Muscle of back (tissue), 11 donors: ENCODE results near the gene PRKAR1B. TPM values are rescaled to one million over a fixed set of nuclear protein-coding genes. Genes with fewer than 3 reads are reported as not detected.

ENCODE experiments used
- DNase-seq, 3 donors: peaks; one replicate each; pipeline versions ENCODE4 v3.0.0 to v3.0.0-alpha.2; 2013
- polyA plus RNA-seq, 10 donors: library from polyadenylated mRNA; unstranded; fragments of 120-200 nt; gene quantifications; one replicate each; pipeline ENCODE4 v1.2.1, GENCODE V29; 2013; ENCODE audit not compliant: insufficient read length in 10 of 10

Gene PRKAR1B
- polyA plus RNA-seq, 10 donors: 18.4 to 39.6 (median 27.5) TPM

DNA sequence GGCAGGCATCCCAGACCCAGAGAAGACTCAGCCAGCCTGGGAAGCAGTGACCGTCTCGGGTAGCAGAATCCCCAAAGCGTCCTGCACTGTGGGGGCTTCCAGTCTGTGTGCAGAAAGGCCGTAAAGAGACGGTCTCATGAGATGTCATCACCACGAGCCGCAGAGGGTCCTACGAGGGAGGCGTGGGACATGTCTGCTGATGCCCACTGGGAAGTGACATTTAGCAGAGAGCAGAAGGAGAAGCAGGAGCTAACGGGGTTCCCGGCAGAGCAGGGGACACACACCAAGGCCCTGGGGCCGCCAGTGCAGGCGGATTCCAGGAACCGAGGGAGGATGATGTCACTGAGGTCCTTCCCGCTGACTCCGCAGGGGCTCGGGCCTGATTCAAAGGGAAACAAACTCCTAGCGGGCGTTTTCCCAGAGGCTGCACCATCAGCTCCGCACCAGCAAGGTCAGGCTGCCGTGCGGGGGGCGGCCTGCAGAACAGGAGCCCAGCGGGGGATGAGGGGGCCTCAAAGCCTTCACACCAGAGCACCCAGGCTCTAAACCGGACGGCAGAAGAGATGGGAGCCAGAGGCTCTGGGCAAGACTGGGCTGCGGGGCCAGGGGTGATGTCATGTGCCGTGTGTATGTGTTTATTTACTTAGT is 122.1 kb downstream of the PRKAR1B start:
- no peak for DNase-seq

DNA sequence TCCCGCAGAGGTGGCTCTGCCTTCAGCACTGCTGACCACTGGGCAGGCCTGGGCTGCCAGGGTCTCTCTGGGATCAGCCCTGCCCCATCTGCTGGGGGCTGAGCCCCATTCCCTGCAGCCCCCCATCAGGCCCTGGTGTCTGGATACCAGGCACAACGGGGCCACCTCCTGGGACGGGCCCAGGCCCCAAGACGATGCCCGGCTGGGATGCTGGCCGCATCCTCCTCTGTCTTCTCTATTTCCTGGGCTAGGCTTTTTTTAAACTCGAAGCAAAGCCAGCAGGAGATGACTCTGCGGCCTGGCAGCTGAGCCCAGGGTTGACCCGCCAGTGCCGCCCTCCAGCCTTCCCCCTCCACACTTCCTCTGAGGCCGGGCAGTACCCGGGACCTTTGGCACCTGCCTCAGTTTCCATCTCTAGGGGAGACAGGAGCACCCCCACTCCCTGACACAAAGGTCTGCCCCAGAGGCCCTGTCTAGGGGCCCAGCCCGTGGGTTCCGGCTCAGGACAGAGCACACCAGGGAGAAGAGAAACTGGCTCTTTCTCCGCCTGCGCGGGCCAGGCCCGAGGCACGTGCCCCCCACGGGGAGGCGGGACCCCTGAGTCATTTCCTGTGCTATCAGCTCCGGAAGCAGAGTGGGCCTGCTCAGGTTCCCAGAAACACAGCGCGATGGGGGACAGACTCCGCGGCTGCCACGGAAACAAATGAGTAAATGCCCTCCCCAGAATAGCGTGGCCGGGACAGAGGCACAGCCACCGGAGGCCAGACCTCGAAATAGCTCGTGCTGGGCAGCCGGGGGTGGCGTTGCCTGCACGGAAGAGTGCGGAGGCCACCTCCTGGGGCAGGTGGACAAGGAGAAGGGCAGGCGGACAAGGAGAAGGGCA is 122.8 kb downstream of the PRKAR1B start:
- peak; percentile 52 to 75 (median 68) for DNase-seq

DNA sequence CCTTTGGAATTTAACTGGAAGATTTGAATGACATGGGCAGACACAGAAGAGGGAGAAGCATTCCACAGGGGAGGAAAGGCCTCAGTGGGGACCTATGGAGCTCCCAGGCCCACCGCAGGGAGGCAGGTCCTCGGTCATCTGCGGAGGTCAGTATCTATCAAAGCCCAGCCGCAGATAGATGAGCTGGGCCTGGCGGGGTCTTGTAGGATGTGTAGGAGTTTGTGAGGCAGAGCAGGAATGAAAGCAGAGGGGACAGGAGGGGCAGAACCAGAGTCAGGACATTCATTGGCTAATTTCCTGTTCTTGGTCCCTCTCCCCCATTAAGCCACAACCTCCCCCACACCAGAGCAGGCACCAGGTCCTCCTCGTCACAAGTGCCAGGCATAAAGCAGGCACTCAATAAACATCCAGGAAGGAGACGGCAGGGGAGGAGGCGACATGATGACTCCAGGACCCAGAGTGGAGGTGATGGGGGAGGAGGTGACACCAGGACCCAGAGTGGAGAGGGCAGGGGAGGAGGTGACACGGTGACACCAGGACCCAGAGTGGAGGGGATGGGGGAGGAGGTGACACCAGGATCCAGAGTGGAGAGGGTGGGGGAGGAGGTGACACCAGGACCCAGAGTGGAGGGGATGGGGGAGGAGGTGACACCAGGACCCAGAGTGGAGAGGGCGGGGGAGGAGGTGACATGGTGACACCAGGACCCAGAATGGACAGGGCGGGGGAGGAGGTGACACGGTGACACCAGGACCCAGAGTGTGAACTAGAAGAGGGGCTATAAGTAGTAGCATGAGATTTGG is 123.7 kb downstream of the PRKAR1B start:
- DNase-seq: no peak

DNA sequence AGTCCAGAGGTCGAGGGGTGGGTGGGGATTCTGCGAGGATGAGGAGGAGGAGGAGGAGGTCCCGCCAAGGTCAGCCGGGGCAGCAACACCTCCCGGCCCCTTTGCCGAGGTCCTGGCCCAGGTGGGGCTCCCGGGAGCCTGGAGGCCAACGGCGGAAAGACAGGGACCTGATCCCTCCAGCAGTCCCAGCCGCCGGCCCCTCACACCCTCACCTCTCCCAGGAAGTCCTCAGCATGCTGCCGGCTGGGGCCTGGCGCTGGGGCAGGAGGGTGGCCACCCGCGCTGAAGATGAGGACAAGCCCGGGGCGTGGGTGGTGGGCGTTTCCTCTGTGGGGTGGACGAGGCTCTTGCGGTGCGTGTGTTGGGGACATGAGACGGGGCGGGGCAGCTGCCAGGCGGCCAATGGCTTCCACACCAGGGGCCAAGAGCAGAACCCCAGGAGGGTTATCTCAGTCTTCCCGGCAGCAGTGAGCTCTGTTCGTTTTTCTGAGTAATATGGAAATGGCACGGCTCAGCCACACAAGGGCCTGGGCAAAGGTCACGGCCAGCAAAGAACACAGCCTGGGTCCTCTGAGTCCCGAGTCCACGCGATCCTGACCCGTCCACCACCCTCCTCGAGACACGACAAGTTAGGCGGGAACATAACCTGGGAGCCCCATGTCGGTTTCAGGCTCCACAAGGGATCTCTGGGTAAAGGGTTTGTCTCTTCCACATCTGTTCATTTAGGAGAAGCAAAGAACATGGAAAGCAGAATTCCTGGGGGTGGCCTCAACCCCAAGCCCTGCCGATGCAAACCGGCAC is 124.5 kb downstream of the PRKAR1B start:
- DNase-seq: peak in 1 of 3 donors; percentile 22

DNA sequence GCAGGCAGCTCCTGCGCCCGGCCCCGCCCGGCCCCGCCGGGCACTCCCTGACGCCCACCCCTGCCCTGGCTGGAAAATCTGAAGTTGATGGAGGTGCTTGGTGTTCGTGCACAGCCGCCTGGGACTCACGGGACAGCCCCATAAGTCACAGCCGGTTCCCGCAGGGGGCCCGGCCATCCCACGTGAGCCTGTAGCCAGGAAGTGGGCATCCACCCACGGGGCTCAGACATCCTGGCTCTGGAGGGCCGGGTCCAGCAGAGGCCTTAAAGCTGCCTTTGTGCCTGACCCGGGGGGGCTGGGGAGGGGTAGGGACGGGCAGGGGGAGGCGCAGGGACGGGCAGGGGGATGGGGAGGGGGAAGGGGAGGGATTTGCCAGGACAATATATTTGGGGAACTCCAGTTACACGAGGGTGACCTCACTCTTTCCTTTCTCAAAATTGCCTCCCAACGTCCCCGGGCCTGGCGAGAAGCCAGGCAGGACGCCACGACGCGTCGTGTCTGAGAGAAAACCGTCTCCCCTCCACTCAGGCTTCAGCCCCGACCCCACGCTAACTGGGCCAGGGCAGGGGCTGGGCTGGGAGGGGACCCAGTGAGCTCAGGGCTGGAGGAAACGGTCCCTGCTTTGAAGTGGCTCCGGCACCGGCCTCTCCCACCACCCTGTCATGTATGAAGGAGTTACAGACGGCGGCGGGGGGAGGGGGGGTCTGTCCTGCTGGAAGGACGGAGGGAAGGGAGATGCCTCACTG is 125.3 kb downstream of the PRKAR1B start:
- peak in 2 of 3 donors; percentile 79 for DNase-seq

DNA sequence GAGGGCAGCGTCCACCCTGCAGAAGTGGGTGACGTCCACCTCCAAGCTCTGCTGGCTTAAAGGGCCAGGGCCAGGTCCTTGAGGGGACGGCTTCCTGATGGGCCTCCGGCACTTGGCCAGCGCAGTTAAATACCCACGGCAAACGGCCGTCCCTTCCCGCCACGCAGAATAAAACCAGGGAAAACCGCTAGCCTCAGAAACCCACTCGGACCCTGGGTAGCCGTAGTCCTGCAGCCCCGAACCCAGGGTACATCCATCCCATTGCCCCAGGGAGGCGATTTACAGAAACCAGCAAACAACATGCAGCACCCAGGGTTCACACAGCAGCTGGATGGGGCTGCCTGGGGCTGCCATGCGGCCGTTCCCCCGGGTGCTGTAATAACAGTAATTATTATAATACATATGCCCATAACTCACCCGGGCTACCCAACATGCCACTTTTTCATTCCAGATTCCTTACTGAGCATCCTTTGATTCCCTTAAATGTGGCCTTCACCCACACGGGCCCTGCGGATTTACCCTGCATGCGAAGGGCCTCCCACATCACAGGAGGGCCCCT is 126.0 kb downstream of the PRKAR1B start:
- DNase-seq: no peak

DNA sequence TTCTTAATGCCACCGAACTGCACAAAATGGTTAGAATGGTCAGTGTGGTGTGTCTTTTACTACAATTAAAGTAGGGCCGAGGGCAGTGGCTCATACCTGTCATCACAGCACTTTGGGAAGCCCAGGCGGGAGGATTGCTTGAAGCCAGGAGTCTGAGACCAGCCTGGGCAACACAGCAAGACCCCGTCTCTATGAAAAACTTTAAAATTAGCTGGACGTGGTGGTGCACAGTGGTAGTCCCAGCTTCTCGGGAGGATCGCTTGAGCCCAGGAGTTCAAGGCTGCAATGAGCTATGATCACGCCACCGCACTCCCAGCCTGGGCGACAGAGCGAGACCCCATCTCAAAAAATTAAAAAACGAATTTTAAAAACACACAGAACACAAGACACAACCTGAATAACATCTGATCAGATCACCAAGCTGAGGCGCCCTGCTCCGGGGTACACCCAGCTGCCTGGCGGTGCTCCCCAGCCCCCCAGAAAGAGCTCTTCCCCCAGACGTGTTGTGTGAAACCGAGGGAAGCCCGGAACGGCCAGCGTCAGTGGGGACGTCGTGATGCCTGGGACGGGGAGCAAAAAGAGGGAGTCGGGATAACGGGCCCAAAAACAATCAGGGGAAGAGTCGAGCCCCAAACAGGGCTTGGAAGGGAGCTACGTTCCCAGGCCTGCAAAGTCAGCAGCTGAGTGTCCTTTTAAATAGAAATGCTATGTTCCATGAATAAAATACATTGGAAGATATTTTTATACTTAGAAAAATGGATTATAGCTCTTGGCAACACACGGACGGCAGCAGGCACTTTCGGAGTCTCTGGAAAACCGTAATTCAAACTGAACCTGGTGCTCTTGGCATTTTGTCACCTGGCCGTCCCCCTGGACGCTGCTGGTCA is 126.7 kb downstream of the PRKAR1B start:
- DNase-seq: peak in 1 of 3 donors; percentile 53

DNA sequence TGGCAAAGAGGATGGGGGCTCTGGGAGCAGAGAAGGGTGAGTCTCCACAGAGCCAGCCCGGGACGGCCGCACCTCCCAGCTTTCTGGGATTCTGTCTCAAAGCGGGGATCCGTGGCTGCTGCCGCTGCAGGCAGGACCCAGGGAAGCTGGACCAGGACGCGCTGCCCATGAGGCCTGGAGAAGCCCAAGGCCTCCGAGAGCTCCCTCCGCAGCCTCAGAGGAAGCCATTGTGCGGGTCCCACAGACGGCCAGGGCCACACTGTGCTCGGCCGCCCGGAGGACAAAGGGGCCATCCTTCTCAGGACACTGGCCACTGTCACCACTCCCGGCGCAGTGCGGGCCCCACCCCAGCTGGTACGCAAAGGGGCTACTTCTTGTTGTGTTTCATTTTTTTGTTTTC is 128.2 kb downstream of the PRKAR1B start:
- no peak for DNase-seq

DNA sequence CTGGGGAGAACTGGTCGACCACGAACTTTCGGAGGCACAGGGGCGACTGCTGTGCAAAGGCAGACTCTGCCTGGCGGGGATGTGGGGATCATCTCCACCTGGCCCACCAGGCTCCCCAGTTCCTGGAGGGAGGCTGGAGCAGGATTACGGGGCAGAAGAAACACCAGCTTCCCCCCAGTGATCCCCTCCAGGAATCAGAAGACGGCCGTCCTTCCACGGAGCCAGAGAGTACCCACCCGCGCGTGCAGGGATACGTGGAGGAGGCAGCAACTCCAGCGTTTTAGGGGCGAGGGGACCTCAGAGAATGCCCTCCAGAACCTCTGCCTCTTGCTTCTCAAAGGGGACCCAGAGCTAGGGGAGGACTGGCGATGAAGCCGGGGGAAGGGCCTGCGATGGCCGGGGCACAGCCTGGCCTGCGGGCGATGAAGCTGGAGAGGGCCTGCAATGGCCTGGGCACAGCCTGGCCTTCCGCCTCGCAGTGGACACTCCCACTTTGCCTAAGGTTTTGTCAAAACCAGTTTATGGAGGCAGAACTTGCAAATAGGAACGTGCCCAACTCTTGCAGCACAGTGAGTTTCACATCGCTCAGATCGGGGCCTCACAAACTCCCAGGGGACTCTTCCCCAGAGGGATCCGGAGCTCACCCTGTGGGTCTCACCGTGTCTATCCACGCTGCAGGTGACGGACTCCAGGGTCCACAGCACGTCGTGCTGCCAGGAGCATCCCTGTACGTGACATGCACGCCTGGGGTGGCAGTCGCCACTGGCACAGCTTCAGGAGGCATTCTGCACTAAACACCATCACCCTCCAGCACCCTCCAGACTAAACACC is 129.5 kb downstream of the PRKAR1B start:
- DNase-seq: no peak

DNA sequence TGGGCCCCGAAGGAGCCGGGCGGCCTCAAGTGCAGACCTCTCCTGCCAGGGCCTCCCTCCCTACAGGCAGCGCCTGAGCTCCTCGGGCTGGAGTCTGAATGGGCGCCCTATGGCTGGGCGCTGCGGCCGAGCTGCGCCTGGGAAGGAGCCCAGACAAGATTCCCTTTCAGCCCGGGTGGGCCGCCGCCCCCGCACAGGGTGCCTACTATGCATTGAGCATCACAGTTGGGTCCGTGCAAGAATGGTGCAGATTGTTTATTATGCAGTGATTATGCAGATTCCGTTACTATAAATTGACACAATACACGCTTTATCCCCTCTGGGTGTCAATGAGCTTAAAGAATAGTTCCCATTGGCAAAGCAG is 130.3 kb downstream of the PRKAR1B start:
- DNase-seq: no peak

DNA sequence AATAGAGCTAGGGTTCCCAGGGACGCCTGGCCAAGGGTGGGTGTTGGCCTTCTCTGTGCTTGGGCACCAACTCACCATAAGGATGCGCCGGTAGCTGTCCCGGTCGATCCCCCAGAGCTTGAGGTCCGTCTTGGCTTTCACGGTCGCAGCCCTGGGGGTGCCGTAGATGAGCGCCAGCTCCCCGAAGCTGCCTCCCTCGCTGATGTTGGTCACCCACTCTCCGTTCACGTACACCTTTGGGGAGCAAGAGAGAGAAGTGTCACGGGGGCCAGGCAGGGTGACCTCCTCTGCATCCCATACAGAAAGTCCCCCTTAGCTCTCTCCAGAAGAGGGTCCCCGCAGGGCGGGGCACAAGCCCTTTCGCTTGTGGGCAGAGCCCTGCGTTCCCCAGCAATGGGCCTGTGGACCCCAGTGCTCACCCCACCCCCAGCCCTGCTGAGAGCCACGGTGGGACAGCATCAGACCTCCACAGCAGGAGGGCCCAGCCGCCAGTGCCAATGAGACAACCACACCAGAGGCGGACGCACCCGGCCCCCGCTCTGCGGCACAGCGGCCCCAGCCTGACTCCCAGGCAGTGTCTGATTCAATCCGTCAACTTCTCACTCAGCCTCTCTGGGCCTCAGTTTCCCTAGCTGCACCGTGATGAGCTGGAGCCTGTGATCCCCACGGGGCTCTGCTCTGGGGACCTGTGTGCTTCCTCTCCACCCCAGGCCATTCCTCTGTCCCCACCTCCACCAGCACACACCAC is 130.8 kb downstream of the PRKAR1B start:
- DNase-seq: no peak

DNA sequence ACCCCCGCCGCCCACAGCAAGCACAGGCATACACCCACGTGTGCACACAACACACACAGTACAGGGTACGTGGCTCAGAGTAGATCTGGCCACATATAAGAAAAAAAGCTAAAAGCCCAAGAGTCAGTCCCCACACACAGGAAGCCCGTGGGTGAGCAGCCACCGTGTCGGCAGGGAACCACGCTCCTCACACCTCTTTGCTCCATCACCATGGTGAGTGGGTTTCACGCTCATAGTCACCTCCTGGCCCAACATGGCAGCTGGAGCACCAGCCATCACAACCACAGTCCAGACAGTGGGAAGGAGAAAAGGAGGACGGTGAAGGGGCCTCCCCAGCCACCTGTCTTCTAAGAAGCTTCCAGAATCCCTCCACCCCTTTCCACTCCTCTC is 131.5 kb downstream of the PRKAR1B start:
- DNase-seq: no peak

DNA sequence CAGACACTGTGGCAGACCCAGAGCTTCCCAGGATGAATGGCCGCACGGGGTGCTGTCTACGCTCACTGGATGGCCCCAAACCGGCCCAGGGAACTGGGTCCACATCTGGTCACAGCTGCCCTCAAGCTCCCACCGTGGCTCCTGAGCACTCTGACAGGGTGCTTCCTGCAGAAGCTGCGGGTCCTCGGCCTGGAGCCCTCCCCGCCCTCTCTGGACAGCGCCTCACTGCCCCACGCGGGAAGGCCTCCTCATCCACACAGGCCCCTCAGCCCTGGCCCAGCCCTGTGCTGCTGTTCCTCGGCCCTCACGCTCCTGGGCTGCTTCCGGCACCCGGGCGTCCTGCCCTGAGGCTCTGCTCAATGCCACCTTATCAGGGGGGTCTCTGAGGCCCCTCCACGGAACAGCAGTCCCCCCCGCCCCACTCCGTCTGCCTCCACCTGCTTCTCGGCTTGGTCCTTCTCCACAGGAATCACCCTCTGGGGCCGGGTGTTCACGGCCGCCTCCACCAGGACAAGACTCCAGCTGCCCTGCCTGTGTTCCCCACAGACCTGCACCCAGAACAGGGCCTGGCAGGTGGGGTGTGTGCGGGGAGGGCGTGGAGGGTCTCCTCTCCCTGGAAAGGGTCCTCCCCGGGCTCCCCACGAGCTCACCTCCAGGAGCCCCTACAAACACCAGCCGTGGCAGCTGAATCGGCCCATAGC is 132.0 kb downstream of the PRKAR1B start:
- DNase-seq: no peak

DNA sequence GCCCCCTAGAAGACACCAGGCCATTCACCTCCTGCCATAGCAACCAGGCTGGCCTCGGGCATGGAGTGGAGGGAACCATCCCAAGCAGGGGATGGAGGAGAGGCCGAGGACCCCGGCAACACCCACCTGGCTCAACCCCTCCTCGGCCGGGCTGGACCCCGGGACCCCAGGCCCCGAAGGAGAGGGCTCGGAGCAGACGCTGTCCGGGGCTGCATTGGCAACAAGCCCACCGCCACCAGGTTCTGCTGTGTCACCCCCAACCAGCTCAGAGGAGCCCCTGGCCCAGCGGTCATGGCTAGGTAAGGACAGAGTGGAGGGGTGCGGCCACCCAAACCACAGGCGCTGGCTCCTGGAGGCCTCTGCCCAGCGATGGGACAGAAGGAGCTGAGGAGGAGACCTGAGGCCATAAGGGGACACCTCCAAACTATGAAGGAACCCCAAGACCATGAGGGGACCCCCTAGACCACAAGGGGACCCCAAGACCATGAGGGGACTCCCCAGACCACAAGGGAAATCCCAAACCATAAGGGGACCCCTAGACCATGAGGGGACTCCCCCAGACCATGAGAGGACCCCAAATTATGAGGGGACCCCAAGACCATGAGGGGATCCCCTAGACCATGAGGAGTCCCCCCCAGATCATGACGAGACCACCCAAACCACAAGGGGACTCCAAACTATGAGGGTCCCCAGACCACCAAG is 132.7 kb downstream of the PRKAR1B start:
- DNase-seq: no peak

DNA sequence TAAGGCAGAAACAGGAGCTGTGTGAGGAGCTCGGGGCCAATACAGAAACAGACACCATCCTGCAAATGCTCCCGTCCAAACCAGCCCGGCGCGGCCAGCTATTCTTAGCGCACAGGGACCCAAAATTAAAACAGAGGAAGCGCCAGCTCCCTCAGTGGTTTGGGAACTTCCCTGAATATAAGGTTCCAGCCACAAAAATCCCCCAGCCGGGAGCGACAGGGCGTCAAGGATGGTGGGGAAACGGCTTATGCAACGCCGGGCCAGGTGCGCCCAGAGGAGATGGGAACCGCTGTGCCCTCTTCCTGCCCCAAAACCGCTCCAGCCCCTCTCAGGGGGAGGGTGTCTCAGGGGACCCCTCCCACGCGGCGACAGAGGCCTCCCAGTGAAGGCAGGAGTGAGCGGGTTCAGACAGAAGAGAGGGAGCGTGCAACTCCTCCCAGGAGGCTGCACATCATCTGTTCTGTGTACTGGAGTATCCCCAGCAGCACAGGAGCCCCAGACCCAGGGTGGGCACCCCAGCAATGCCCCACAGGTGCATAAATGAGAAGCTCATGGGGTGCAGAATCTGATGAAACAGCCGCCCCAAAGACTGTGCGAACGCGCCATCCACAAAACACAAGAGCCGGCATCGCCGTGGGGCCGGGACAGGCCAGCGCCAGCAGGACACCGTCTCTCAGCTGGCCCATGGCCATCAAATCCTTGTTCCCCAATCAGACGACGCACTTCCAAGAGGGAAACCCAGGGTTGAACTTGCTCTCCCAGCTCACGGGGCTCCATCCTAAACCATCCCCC is 133.6 kb downstream of the PRKAR1B start:
- peak in 1 of 3 donors; percentile 44 for DNase-seq
